H9 (cell line): ENCODE results near the gene LGR5. TPM values are rescaled to one million over a fixed set of nuclear protein-coding genes. Genes with fewer than 3 reads are reported as not detected.

Source experiments
- DNase-seq: peaks from one replicate; pipeline ENCODE4 v3.0.0-alpha.2; 2017
- H2AFZ ChIP-seq: one replicate; pipeline ENCODE4 v1.6.1; 2013; ENCODE audit warnings: mild to moderate bottlenecking, low read length, control low read depth, moderate library complexity
- H2AK5ac ChIP-seq: 2 replicates; pipeline ENCODE4 v1.6.1; 2013; ENCODE audit warnings: low read length, control low read depth, mixed read lengths; ENCODE audit not compliant: insufficient read length
- H2BK120ac ChIP-seq: one replicate; pipeline ENCODE4 v1.6.1; 2013; ENCODE audit warnings: low read depth, mild to moderate bottlenecking, low read length, control low read depth, inconsistent platforms; ENCODE audit not compliant: poor library complexity, severe bottlenecking
- H2BK12ac ChIP-seq: 2 replicates; pipeline ENCODE4 v1.6.1; 2013; ENCODE audit warnings: low read length, control low read depth, mixed read lengths, low read depth; ENCODE audit not compliant: insufficient read length
- H2BK15ac ChIP-seq: 2 replicates; pipeline ENCODE4 v1.6.1; 2013; ENCODE audit warnings: low read depth, low read length, control low read depth
- H2BK20ac ChIP-seq: one replicate; pipeline ENCODE4 v1.6.1; 2013; ENCODE audit warnings: low read depth, mild to moderate bottlenecking, low read length, control low read depth, inconsistent platforms; ENCODE audit not compliant: poor library complexity, severe bottlenecking
- H2BK5ac ChIP-seq: 2 replicates; pipeline ENCODE4 v1.6.1; 2013; ENCODE audit warnings: low read length, control low read depth, mixed read lengths; ENCODE audit not compliant: insufficient read length
- H3K14ac ChIP-seq: 2 replicates; pipeline ENCODE4 v1.6.1; 2013; ENCODE audit warnings: low read length, control low read depth; ENCODE audit not compliant: insufficient read depth
- H3K18ac ChIP-seq: 2 replicates; pipeline ENCODE4 v1.6.1; 2013; ENCODE audit warnings: low read depth, mild to moderate bottlenecking, mixed read lengths, low read length, control low read depth; ENCODE audit not compliant: insufficient read length
- H3K23ac ChIP-seq: 2 replicates; pipeline ENCODE4 v1.6.1; 2013; ENCODE audit warnings: low read length, control low read depth, mixed read lengths, low read depth; ENCODE audit not compliant: insufficient read length
- H3K23me2 ChIP-seq: 2 replicates; pipeline ENCODE4 v1.6.1; 2013; ENCODE audit warnings: low read depth, mild to moderate bottlenecking, mixed read lengths, low read length, control low read depth; ENCODE audit not compliant: insufficient read length, poor library complexity, severe bottlenecking
- H3K27ac ChIP-seq: 2 replicates; pipeline ENCODE4 v1.5.1; 2013; ENCODE audit warnings: low read length, control low read depth, mixed read lengths, low read depth; ENCODE audit not compliant: insufficient read length
- H3K27me3 ChIP-seq: 2 replicates; pipeline ENCODE4 v1.6.1; 2013; ENCODE audit warnings: low read length, control low read depth, inconsistent platforms; ENCODE audit not compliant: insufficient read depth
- H3K4ac ChIP-seq: 2 replicates; pipeline ENCODE4 v1.6.1; 2013; ENCODE audit warnings: low read depth, mild to moderate bottlenecking, control low read depth, inconsistent platforms, low read length, moderate library complexity
- H3K4me1 ChIP-seq: 2 replicates; pipeline ENCODE4 v1.6.1; 2013; ENCODE audit warnings: low read length, control low read depth, inconsistent platforms; ENCODE audit not compliant: insufficient read depth
- H3K4me2 ChIP-seq: 2 replicates; pipeline ENCODE4 v1.6.1; 2013; ENCODE audit warnings: low read length, control low read depth, mixed read lengths; ENCODE audit not compliant: insufficient read length, insufficient read depth
- H3K56ac ChIP-seq: 2 replicates; pipeline ENCODE4 v1.6.1; 2013; ENCODE audit warnings: low read depth, mild to moderate bottlenecking, mixed read lengths, low read length, control low read depth; ENCODE audit not compliant: insufficient read length
- H3K79me1 ChIP-seq: 2 replicates; pipeline ENCODE4 v1.6.1; 2013; ENCODE audit warnings: low read depth, mild to moderate bottlenecking, moderate library complexity, low read length, control low read depth, inconsistent platforms; ENCODE audit not compliant: insufficient read depth, poor library complexity, severe bottlenecking
- H3K79me2 ChIP-seq: 2 replicates; pipeline ENCODE4 v1.6.1; 2013; ENCODE audit warnings: low read length, control low read depth, inconsistent platforms; ENCODE audit not compliant: insufficient read depth
- H3K9ac ChIP-seq: 2 replicates; pipeline ENCODE4 v1.6.1; 2013; ENCODE audit warnings: low read length, control low read depth, mixed read lengths; ENCODE audit not compliant: insufficient read length; ENCODE audit errors: extremely low read depth
- H3K9me3 ChIP-seq: one replicate; pipeline ENCODE4 v1.6.1; 2013; ENCODE audit warnings: low read depth, low read length, inconsistent platforms; ENCODE audit not compliant: control insufficient read depth
- H3T11ph ChIP-seq: one replicate; pipeline ENCODE4 v1.6.1; 2013; ENCODE audit warnings: mild to moderate bottlenecking, low read length, control low read depth, inconsistent platforms
- H4K20me1 ChIP-seq: one replicate; pipeline ENCODE4 v1.6.1; 2013; ENCODE audit not compliant: control insufficient read depth, insufficient read length, insufficient read depth
- H4K5ac ChIP-seq: 2 replicates; pipeline ENCODE4 v1.6.1; 2013; ENCODE audit warnings: low read depth, mild to moderate bottlenecking, mixed read lengths, low read length, control low read depth; ENCODE audit not compliant: insufficient read length
- H4K8ac ChIP-seq: replicated peaks from 2 replicates; pipeline ENCODE4 v1.6.1; 2013; ENCODE audit warnings: low read length, control low read depth, mixed read lengths, low read depth; ENCODE audit not compliant: insufficient read length
- H4K91ac ChIP-seq: 2 replicates; pipeline ENCODE4 v1.6.1; 2013; ENCODE audit warnings: low read depth, mild to moderate bottlenecking, moderate library complexity, mixed read lengths, low read length, control low read depth; ENCODE audit not compliant: insufficient read length
- H3K27ac Mint-ChIP-seq, 3 experiments: 2 replicates in 2 of 3; 3 replicates in 1 of 3; pipeline ENCODE4 v1.8.0; 2020 to 2021; ENCODE audit warnings: mixed read lengths in 3 of 3, mild to moderate bottlenecking in 1 of 3, moderate library complexity in 1 of 3
- H3K27me3 Mint-ChIP-seq: 2 replicates; pipeline ENCODE4 v1.8.0; 2021; ENCODE audit warnings: low read depth, mild to moderate bottlenecking, moderate library complexity, mixed read lengths
- H3K36me3 Mint-ChIP-seq, 3 experiments: 2 replicates in 2 of 3; 3 replicates in 1 of 3; pipeline ENCODE4 v1.8.0; 2020 to 2021; ENCODE audit warnings: low read depth in 3 of 3, mixed read lengths in 3 of 3; ENCODE audit not compliant: insufficient read depth in 1 of 3
- H3K4me1 Mint-ChIP-seq, 2 experiments: 2 replicates each; pipeline ENCODE4 v1.8.0; 2020; ENCODE audit warnings: mixed read lengths in 2 of 2
- H3K4me3 Mint-ChIP-seq, 2 experiments: 2 replicates in 1 of 2; 3 replicates in 1 of 2; pipeline ENCODE4 v1.8.0; 2020 to 2021; ENCODE audit warnings: mild to moderate bottlenecking in 2 of 2, mixed read lengths in 2 of 2, moderate library complexity in 1 of 2
- H3K9me3 Mint-ChIP-seq, 2 experiments: 2 replicates in 1 of 2; 3 replicates in 1 of 2; pipeline ENCODE4 v1.8.0; 2020; ENCODE audit warnings: mild to moderate bottlenecking in 2 of 2, mixed read lengths in 2 of 2, moderate library complexity in 1 of 2
- WGBS: extraction: QIAGEN DNeasy Blood & Tissue Kit; methylation state at CpG from one replicate; pipeline ENCODE4 v1.1.7; 2013; ENCODE audit warnings: missing lambda C conversion rate, low lambda C conversion rate, mixed read lengths; ENCODE audit not compliant: insufficient read length; ENCODE audit errors: extremely low coverage; 5-methylcytosine and 5-hydroxymethylcytosine counted together
- total RNA-seq: library from RNA; stranded (reverse); gene quantifications from 2 replicates; pipeline ENCODE4 v1.2.1, GENCODE V29; 2021
- TF ChIP-seq, protein P1 (sequence below): fragments of 200-600 bp; sonication (generic); conservative IDR thresholded peaks from 3 replicates; pipeline ENCODE4 v1.8.0; 2021; ENCODE audit warnings: antibody characterized with exemption, mild to moderate bottlenecking

Gene LGR5
- total RNA-seq, 1 experiment from 2014 or later, result 0.09 TPM

DNA sequence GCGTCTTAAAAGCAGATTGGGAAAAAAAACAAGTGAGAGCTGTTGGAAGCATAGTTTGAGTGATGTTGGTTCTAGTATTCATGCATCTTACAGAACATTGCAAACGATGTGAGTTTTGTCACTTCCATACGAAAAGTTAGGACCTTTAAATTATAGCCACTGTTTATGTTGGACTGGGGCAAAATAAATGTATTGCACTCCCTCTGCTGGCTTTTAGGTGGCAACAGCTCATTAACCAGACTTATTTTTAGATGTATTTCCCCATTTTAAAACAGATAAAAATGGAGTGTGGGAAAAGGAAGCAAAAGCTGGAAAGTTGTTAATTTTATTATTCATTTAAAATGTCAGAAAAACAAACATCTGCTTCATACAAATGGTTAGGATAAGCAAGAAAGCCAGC lies 111.9 kb downstream of the LGR5 start:
- no peaks in the 10 kb centered on the region for H3K79me2 ChIP-seq
- H3K9me3 ChIP-seq, result no peaks in the 10 kb centered on the region
- Mint-ChIP-seq H3K36me3 (no peaks in the 10 kb centered on the region), H3K27ac (no peak overlapping the region), H3K4me1 (peaks cover 3 to 7% of the 10 kb centered on the region in 2 experiments), H3K9me3 (0 out of 5 replicates have a peak, but pooled peaks cover 0 to 3% of the 10 kb centered on the region in 2 experiments), H3K4me3 (no peak overlapping the region), H3K27me3 (no peaks in the 10 kb centered on the region)
- no peak overlapping the region for H3K23ac ChIP-seq
- DNase-seq, result no peak
- no peaks in the 10 kb centered on the region for H3K79me1 ChIP-seq
- H4K20me1 ChIP-seq, result no peaks in the 10 kb centered on the region
- H3K14ac ChIP-seq, result no peak overlapping the region
- WGBS, result no CpG with 5 or more reads among the region's 3 CpGs
- no peak overlapping the region for H2BK5ac ChIP-seq
- H2BK12ac ChIP-seq, result no peak overlapping the region
- no peak overlapping the region for H3K18ac ChIP-seq
- H3K23me2 ChIP-seq, result no peaks in the 10 kb centered on the region
- H3K4me2 ChIP-seq, result no peak overlapping the region
- no peak overlapping the region for H2BK20ac ChIP-seq
- no peaks in the 10 kb centered on the region; the same call in 1 of the 2 replicates for H3K27me3 ChIP-seq
- no peaks in the 10 kb centered on the region for H3K4me1 ChIP-seq
- H2AFZ ChIP-seq, result no peak overlapping the region
- H3K56ac ChIP-seq, result no peak overlapping the region
- no peak overlapping the region for H3T11ph ChIP-seq
- no peak overlapping the region for H2BK15ac ChIP-seq
- no peak overlapping the region for H4K5ac ChIP-seq
- TF ChIP-seq, protein P1, sequence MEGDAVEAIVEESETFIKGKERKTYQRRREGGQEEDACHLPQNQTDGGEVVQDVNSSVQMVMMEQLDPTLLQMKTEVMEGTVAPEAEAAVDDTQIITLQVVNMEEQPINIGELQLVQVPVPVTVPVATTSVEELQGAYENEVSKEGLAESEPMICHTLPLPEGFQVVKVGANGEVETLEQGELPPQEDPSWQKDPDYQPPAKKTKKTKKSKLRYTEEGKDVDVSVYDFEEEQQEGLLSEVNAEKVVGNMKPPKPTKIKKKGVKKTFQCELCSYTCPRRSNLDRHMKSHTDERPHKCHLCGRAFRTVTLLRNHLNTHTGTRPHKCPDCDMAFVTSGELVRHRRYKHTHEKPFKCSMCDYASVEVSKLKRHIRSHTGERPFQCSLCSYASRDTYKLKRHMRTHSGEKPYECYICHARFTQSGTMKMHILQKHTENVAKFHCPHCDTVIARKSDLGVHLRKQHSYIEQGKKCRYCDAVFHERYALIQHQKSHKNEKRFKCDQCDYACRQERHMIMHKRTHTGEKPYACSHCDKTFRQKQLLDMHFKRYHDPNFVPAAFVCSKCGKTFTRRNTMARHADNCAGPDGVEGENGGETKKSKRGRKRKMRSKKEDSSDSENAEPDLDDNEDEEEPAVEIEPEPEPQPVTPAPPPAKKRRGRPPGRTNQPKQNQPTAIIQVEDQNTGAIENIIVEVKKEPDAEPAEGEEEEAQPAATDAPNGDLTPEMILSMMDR, result peak; percentile 53
- no peak overlapping the region for H2AK5ac ChIP-seq
- no peak overlapping the region for H3K9ac ChIP-seq
- no peak overlapping the region for H3K4ac ChIP-seq
- H4K8ac ChIP-seq, result no peak overlapping the region
- no peak overlapping the region for H2BK120ac ChIP-seq
- H4K91ac ChIP-seq, result no peak overlapping the region
- H3K27ac ChIP-seq, result no peak overlapping the region
